PC-9 (cell line): ENCODE measurements around the gene ELP4. TPM values are rescaled to one million over a fixed set of nuclear protein-coding genes. Genes with fewer than 3 reads are reported as not detected.
"Not testable (repeated sequence)": the region's sequence is repeated elsewhere in the genome, so short reads cannot be mapped to it uniquely, and the experiment has no call there.

ENCODE experiments used
- BruUV-seq: library from RNA; stranded (reverse); fragments of 400-500 nt; replicated peaks from 2 replicates; lab custom pipeline; 2021; lab: Mats Ljungman, UMichigan
- CTCF ChIA-PET: fragments of 300-600 bp; sonication (Branson Sonifier 250); formaldehyde crosslinking; loops from one replicate; lab custom pipeline; 2022; ENCODE audit warnings: antibody characterized with exemption; lab: Charles Lee
- POLR2A ChIA-PET: fragments of 300-600 bp; sonication (Branson Sonifier 250); formaldehyde crosslinking; loops from one replicate; lab custom pipeline; 2022; ENCODE audit warnings: antibody characterized with exemption; ENCODE audit not compliant: unreplicated experiment; lab: Charles Lee
- DNase-seq, 2 experiments: peaks; one replicate each; pipeline versions ENCODE4 v3.0.0 to v3.0.0-alpha.2; 2015 to 2022; ENCODE audit warnings: mixed read lengths in 1 of 2
- H2AFZ ChIP-seq: fragments of 200-600 bp; sonication (generic); 2 replicates; pipeline ENCODE4 v1.8.1; 2017; ENCODE audit warnings: antibody characterized with exemption
- H3F3A ChIP-seq: fragments of 200-600 bp; sonication (generic); 2 replicates; pipeline ENCODE4 v1.8.1; 2017; ENCODE audit warnings: antibody characterized with exemption, mild to moderate bottlenecking, low read depth; ENCODE audit not compliant: insufficient read depth
- H3K27ac ChIP-seq: fragments of 200-600 bp; sonication (generic); 2 replicates; pipeline ENCODE4 v1.6.1; 2016; ENCODE audit warnings: mixed run types
- H3K27me3 ChIP-seq: fragments of 200-600 bp; sonication (generic); 2 replicates; pipeline ENCODE4 v1.6.1; 2016; ENCODE audit warnings: low read depth, mixed run types; ENCODE audit not compliant: insufficient read depth
- H3K36me3 ChIP-seq: fragments of 200-600 bp; sonication (generic); 2 replicates; pipeline ENCODE4 v1.6.1; 2016; ENCODE audit warnings: low read depth, mixed run types
- H3K4me1 ChIP-seq: fragments of 200-600 bp; sonication (generic); replicated peaks from 2 replicates; pipeline ENCODE4 v1.6.1; 2016; ENCODE audit warnings: mixed run types; ENCODE audit not compliant: insufficient read depth
- H3K4me2 ChIP-seq: fragments of 200-600 bp; sonication (generic); 2 replicates; pipeline ENCODE4 v1.6.1; 2017; ENCODE audit warnings: mixed run types
- H3K4me3 ChIP-seq: fragments of 200-600 bp; sonication (generic); 2 replicates; pipeline ENCODE4 v1.6.1; 2016; ENCODE audit warnings: mixed run types
- H3K79me2 ChIP-seq: fragments of 200-600 bp; sonication (generic); 2 replicates; pipeline ENCODE4 v1.6.1; 2017; ENCODE audit warnings: low read depth, mixed run types
- H3K9me2 ChIP-seq: fragments of 200-600 bp; sonication (generic); 2 replicates; pipeline ENCODE4 v1.8.1; 2017; ENCODE audit warnings: mild to moderate bottlenecking; ENCODE audit not compliant: insufficient read depth
- H3K9me3 ChIP-seq: fragments of 200-600 bp; sonication (generic); 2 replicates; pipeline ENCODE4 v1.8.1; 2016; ENCODE audit warnings: low read depth; ENCODE audit not compliant: insufficient read depth
- H4K20me1 ChIP-seq: fragments of 200-600 bp; sonication (generic); 2 replicates; pipeline ENCODE4 v1.8.1; 2017; ENCODE audit not compliant: insufficient read depth
- CTCF ChIP-seq: fragments of 200-600 bp; sonication (generic); conservative IDR thresholded peaks from 2 replicates; pipeline ENCODE4 v1.6.1; 2017; ENCODE audit warnings: mixed run types, antibody characterized with exemption, mild to moderate bottlenecking, moderate library complexity
- EZH2 ChIP-seq: fragments of 200-600 bp; sonication (generic); IDR thresholded peaks from 2 replicates; pipeline ENCODE4 v1.8.0; 2017; ENCODE audit warnings: antibody characterized with exemption, low read depth
- intact Hi-C: fragments of 100-400 bp; cut with micrococcal nuclease; formaldehyde crosslinking; loops from one replicate; pipeline ENCODE4 v1.10.0; 2022; ENCODE audit not compliant: unreplicated experiment
- total RNA-seq: library from RNA; stranded (reverse); gene quantifications from 2 replicates; pipeline ENCODE4 v1.2.3, GENCODE V29; 2021

ELP4 gene
- total RNA-seq, 1 experiment from 2014 or later = 20.5 TPM

- H3K27ac ChIP-seq = no peak overlapping the region
- intact Hi-C loops = no loop called here
- H4K20me1 ChIP-seq = no peaks in the 10 kb centered on the region
- H2AFZ ChIP-seq = no peak overlapping the region
- DNase-seq = no peak
- no TSS peak for BruUV-seq
- POLR2A ChIA-PET = no interaction called here
- H3K79me2 ChIP-seq = no peaks in the 10 kb centered on the region
- H3K9me2 ChIP-seq = no peaks in the 10 kb centered on the region
- no peaks in the 10 kb centered on the region for H3K27me3 ChIP-seq
- CTCF ChIA-PET = no interaction called here
- no peaks in the 10 kb centered on the region for H3F3A ChIP-seq
- H3K36me3 ChIP-seq = no peaks in the 10 kb centered on the region
- no peaks in the 10 kb centered on the region for H3K4me1 ChIP-seq
- no peaks in the 10 kb centered on the region for H3K9me3 ChIP-seq
- TF ChIP-seq EZH2 = no peak
- TF ChIP-seq CTCF = no peak
- no peak overlapping the region for H3K4me2 ChIP-seq
- H3K4me3 ChIP-seq = no peak overlapping the region
Measured at GRCh38 chr11:31558001-31558400, 48.4 kb downstream of the ELP4 start.

- POLR2A ChIA-PET = no interaction called here
- no peak for DNase-seq
Measured at GRCh38 chr11:31560842-31561476, 51.4 kb downstream of the ELP4 start.

GRCh38 chr11:31564517-31564916 lies 55.0 kb downstream of the ELP4 start:
- H3K79me2 ChIP-seq, H4K20me1 ChIP-seq, H3F3A ChIP-seq, H3K27ac ChIP-seq, H2AFZ ChIP-seq, H3K4me3 ChIP-seq, H3K9me2 ChIP-seq, H3K9me3 ChIP-seq, H3K36me3 ChIP-seq, DNase-seq, H3K27me3 ChIP-seq, H3K4me2 ChIP-seq, BruUV-seq, H3K4me1 ChIP-seq, intact Hi-C loops, CTCF ChIA-PET, POLR2A ChIA-PET: not testable (repeated sequence)

More at GRCh38 chr11:31560842-31561476, 51.4 kb downstream of the ELP4 start:
- no peak overlapping the region for H3K27ac ChIP-seq
- H3K4me3 ChIP-seq = no peak overlapping the region
- H3K9me3 ChIP-seq = no peaks in the 10 kb centered on the region; the same call in 1 of the 2 replicates
- no peaks in the 10 kb centered on the region for H3K4me1 ChIP-seq
- TF ChIP-seq CTCF (no peak), EZH2 (no peak)
- H3K9me2 ChIP-seq = no peaks in the 10 kb centered on the region
- H3K4me2 ChIP-seq = no peak overlapping the region
- H2AFZ ChIP-seq = no peak overlapping the region
- no peaks in the 10 kb centered on the region for H3K36me3 ChIP-seq
- no peaks in the 10 kb centered on the region for H4K20me1 ChIP-seq
- CTCF ChIA-PET = no interaction called here
- no peaks in the 10 kb centered on the region for H3K79me2 ChIP-seq
- BruUV-seq = no TSS peak
- no peaks in the 10 kb centered on the region for H3K27me3 ChIP-seq
- intact Hi-C loops = no loop called here
- no peaks in the 10 kb centered on the region for H3F3A ChIP-seq

- H3K79me2 ChIP-seq, intact Hi-C loops, H3K9me3 ChIP-seq, H3K4me2 ChIP-seq, H3K27me3 ChIP-seq, H4K20me1 ChIP-seq, H2AFZ ChIP-seq, H3K9me2 ChIP-seq, BruUV-seq, H3F3A ChIP-seq, CTCF ChIA-PET, H3K4me1 ChIP-seq, H3K27ac ChIP-seq, H3K36me3 ChIP-seq, DNase-seq, H3K4me3 ChIP-seq: not testable (repeated sequence)
- POLR2A ChIA-PET = interaction anchor here (0.7 kb wide), 1 partner anchor 1378 kb away, joined by 3 read pairs; no protein-coding TSS in a partner anchor
Measured at GRCh38 chr11:31574133-31574532, 64.6 kb downstream of the ELP4 start.

- H2AFZ ChIP-seq, H3K27me3 ChIP-seq, BruUV-seq, H3K9me2 ChIP-seq, DNase-seq, CTCF ChIA-PET, H3K36me3 ChIP-seq, intact Hi-C loops, H3K9me3 ChIP-seq, H3K4me2 ChIP-seq, H4K20me1 ChIP-seq, H3K4me3 ChIP-seq, H3F3A ChIP-seq, H3K4me1 ChIP-seq, H3K79me2 ChIP-seq, POLR2A ChIA-PET, H3K27ac ChIP-seq: not testable (repeated sequence)
Measured at GRCh38 chr11:31575764-31576163, 66.2 kb downstream of the ELP4 start.

GRCh38 chr11:31579412-31579811 lies 69.8 kb downstream of the ELP4 start:
- H3K4me3 ChIP-seq, H4K20me1 ChIP-seq, H3K79me2 ChIP-seq, H3K27ac ChIP-seq, H3K36me3 ChIP-seq, H3K9me3 ChIP-seq, H3K4me1 ChIP-seq, H3K27me3 ChIP-seq, H2AFZ ChIP-seq, BruUV-seq, H3K9me2 ChIP-seq, H3F3A ChIP-seq, intact Hi-C loops, POLR2A ChIA-PET, DNase-seq, H3K4me2 ChIP-seq, CTCF ChIA-PET: not testable (repeated sequence)
